ENCODE data around the gene COL7A1.
"Not testable (repeated sequence)": the region's sequence is repeated elsewhere in the genome, so short reads cannot be mapped to it uniquely, and the experiment has no call there.

The COL7A1 gene

DNA sequence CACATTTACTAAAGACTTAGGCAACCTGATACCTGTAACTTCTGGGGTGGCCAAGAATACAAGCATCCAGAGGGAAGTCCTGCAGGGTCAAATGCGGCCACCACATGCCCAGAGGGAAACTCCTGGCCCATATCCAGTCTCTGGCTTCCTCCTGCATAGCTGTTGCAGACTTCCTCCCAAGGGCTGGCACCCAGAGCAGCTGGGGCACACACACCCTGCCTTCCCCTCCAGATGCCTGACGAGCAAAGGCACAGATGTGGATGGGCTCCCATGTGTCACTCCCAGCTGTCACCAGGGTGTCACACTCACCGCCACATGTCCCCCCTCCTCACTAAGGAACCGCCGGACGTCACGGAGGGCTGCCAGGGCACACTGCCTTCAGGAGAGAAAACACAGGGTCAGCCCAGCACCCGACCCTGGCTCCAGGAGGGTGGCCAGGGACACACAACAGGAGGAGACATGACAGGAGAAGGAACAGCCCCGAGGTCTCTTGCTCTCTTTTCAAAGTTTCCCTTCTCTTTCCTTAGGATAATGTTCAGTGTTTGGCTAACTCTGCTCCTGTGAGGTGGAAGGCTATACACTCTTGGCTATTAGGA, 51.8 kb downstream of the COL7A1 start:
- DNase-seq (ENCODE audit: low spot score) = no peak

DNA sequence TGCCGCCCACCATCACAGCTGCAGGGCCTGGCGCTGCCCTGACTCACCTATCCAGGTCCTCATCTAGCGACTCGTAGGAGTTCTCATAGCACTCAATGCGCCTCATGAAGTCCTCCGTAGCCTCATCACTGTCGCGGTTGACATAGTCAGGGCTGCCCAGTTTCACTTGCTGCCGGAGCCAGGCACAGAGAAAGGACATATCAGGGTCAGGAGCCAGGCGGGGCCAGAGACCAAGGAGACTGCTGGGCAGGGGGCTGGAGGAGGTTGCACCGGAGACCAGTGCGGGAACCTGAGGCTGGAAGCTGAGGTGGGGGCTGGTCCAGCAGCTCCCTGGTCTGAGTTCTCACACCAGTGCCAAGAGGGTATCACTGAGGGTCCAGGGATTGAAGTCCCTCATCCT, 56.7 kb downstream of the COL7A1 start:
- DNase-seq (ENCODE audit: low spot score) = no peak

DNA sequence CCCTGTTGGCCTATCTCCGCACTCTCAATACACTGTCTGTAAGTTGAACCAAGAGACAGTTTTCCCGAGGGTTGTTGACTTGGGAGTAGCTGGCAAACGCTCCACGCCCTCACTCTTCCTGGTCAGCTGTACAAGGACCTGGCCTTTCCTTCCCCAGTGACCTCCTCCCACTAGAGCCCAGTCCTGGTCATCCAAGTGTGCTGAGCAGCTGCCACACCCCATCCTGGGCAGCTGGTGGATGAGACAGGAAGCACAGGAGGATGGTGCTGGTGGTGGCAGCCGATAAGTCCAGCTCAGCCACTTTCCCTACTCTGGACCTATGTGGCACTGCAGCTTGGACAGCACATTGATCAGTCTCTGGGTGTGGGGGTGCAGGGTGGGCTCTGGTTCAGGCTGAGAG, 58.3 kb downstream of the COL7A1 start:
- DNase-seq (ENCODE audit: low spot score) = no peak

GRCh38 chr3:48536116-48536515, 59.0 kb downstream of the COL7A1 start:
- DNase-seq (ENCODE audit: low spot score) = no peak

GRCh38 chr3:48535578-48535977, 59.6 kb downstream of the COL7A1 start:
- no peak for DNase-seq (ENCODE audit: low spot score)

GRCh38 chr3:48532977-48533337, 62.2 kb downstream of the COL7A1 start:
- DNase-seq (ENCODE audit: low spot score) = no peak

DNA sequence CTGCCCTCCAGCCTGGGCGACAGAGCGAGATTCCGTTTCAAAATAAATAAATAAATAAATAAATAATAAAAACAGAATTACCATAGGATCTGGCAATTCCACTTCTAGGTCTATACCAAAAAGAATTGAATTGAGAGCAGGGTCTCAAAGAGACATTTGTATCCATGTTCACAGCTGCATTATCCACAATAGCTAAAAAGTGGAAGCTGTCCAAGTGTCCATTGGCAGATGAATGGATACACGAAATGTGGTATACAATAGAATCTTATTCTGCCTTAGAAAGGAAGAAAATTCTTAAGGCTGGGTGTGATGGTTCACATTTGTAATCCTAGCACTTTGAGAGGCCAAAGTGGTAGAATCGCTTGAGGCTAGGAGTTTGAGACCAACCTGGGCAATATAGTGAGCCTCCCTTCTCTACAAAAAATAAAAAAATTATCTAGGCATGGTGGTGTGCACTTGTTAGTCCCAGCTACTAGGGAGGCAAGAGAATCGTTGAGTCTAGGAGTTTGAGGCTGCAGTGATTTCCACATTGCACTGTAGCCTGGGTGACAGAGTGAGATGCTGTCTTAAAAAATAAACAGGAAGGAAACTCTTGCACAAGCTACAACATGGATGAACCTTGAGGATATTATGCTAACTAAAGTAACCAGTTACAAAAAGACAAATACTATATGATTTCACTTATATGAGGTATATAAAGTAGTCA, 62.7 kb downstream of the COL7A1 start:
- no peak for DNase-seq (ENCODE audit: low spot score)

- not testable (repeated sequence) for DNase-seq (ENCODE audit: low spot score)
These were observed 64.4 kb downstream of the COL7A1 start for GRCh38 chr3:48530701-48531100.

GRCh38 chr3:48528754-48529153, 66.4 kb downstream of the COL7A1 start:
- DNase-seq (ENCODE audit: low spot score) = no peak

DNA sequence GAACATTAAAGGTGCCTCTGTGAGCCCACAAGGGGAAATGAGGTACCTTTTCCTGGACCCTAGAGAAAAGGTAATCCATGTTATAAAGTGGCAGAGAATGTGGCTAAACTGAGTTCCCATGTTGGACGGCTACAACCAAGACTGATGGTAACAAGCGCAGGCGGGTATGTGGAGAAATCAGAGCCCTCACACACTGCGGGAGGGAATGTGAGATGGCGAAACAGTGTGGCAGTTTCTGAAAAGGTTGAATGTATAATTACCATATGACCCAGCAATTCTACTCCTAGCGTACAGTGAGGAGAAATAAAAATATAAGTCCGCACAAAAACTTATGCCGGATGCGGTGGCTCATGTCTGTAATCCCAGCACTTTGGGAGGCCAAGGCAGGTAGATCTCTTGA, 67.1 kb downstream of the COL7A1 start:
- no peak for DNase-seq (ENCODE audit: low spot score)

GRCh38 chr3:48524970-48525369, 70.2 kb downstream of the COL7A1 start:
- no peak for DNase-seq (ENCODE audit: low spot score)

GRCh38 chr3:48521635-48522034, 73.5 kb downstream of the COL7A1 start:
- no peak for DNase-seq (ENCODE audit: low spot score)

DNA sequence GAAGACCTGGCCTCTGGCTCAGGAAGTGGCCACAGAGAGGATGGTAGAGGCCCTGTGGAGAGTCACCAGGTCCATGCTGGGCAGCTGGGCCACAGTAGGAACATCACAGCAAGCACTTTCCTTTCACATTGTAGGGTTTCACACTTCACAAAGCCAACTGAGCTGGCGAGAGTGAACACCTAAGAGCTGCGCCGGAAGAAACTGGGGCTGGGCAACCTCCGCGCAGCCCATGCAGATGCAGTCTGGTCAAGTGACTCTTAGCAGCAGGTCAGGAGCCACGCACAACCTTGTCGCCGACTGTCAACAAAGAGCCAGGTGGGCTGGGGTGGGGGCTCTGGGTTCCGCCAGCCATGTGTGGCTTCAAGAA, 75.9 kb downstream of the COL7A1 start:
- no peak for DNase-seq (ENCODE audit: low spot score)

DNA sequence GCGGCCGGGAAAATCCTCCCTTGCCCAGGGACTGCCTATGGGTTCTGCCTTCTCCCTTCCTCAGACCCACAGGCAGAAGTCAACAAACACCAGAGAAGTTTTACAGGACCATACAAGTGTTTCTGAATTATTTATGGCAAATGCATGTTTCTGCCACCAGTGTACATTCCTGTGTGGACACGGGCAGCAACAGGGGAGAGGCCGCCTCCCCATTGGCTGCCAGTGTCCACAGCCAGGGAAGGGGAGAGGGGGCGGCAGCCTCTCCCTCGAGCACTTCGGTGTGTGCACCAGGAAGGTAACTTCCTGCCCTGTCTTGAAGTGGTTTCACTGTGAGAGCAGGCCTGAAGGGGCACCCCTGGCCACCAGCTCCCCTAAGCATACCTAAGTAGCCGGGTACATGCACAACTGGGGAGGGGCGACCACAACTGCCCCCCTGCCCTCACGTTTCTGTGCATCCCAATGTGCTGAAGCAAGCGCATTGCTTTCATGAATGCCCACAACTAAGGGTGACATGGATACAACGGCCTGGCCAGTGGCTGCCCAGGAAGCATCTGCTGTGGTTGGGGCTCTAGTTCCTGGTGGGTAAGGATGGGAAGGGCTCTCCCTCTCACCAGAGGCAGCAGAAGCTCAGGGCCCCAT, 76.4 kb downstream of the COL7A1 start:
- peak; percentile 6 for DNase-seq (ENCODE audit: low spot score)

GRCh38 chr3:48518069-48518468, 77.1 kb downstream of the COL7A1 start:
- DNase-seq (ENCODE audit: low spot score) = peak; percentile 8

GRCh38 chr3:48516571-48516970, 78.6 kb downstream of the COL7A1 start:
- no peak for DNase-seq (ENCODE audit: low spot score)

GRCh38 chr3:48514431-48515227, 80.5 kb downstream of the COL7A1 start:
- DNase-seq (ENCODE audit: low spot score) = no peak

Measured in AG20443 (cell line).